Lung (tissue), 12 donors: ENCODE data around the gene HTRA2. TPM values are rescaled to one million over a fixed set of nuclear protein-coding genes. Genes with fewer than 3 reads are reported as not detected.

Experiments used
- ATAC-seq: fragments of 200-7000 bp; cut with Tn5 transposase; one replicate; pipeline ENCODE4 v1.9.1; 2020; ENCODE audit warnings: moderate number of reproducible peaks; ENCODE audit not compliant: insufficient read depth, low FRiP score
- DNase-seq, 3 donors: peaks; one replicate each; pipeline ENCODE4 v3.0.0-alpha.2; 2013 to 2017
- H3K27ac ChIP-seq, 2 donors: one replicate each; pipeline ENCODE4 v1.5.1; 2013; ENCODE audit warnings: mild to moderate bottlenecking in 2 of 2, moderate library complexity in 2 of 2, control low read depth in 1 of 2, inconsistent platforms in 1 of 2, low read depth in 1 of 2, low read length in 1 of 2
- H3K27me3 ChIP-seq, 3 donors: one replicate each; pipeline ENCODE4 v1.5.1; 2013; ENCODE audit warnings: low read length in 2 of 3; ENCODE audit not compliant: control insufficient read depth in 3 of 3, insufficient read depth in 3 of 3
- H3K36me3 ChIP-seq, 4 donors: one replicate each; pipeline ENCODE4 v1.5.1; 2013; ENCODE audit warnings: low read length in 4 of 4, mild to moderate bottlenecking in 1 of 4, moderate library complexity in 1 of 4; ENCODE audit not compliant: control insufficient read depth in 4 of 4, insufficient read depth in 4 of 4
- H3K4me1 ChIP-seq, 5 donors: one replicate each; pipeline ENCODE4 v1.5.1; 2013; ENCODE audit warnings: low read length in 5 of 5, mild to moderate bottlenecking in 2 of 5, moderate library complexity in 1 of 5; ENCODE audit not compliant: control insufficient read depth in 5 of 5, insufficient read depth in 5 of 5
- H3K4me3 ChIP-seq: one replicate; pipeline ENCODE4 v1.5.1; 2013; ENCODE audit warnings: mild to moderate bottlenecking, control low read depth, moderate library complexity
- H3K9ac ChIP-seq, 2 donors: one replicate each; pipeline ENCODE4 v1.5.1; 2013; ENCODE audit warnings: low read length in 2 of 2, control low read depth in 1 of 2; ENCODE audit not compliant: insufficient read depth in 1 of 2
- H3K9me3 ChIP-seq, 4 donors: one replicate each; pipeline ENCODE4 v1.5.1; 2013; ENCODE audit warnings: low read length in 3 of 4, mild to moderate bottlenecking in 1 of 4, moderate library complexity in 1 of 4; ENCODE audit not compliant: control insufficient read depth in 4 of 4, insufficient read depth in 3 of 4
- WGBS, 2 donors: extraction: QIAGEN DNeasy Blood & Tissue Kit; methylation state at CpG; one replicate each; pipeline ENCODE4 v1.1.7; 2013; 5-methylcytosine and 5-hydroxymethylcytosine counted together
- polyA plus RNA-seq, 2 donors: library from polyadenylated mRNA; stranded (reverse); fragments of 200-250 nt; gene quantifications; one replicate each; pipeline ENCODE4 v1.2.1, GENCODE V29; 2013
- total RNA-seq, 2 donors: library from RNA; depleted of rRNA in 1 of 2; stranded (reverse); fragments of >200 nt in 1 of 2; gene quantifications; one replicate each; pipeline ENCODE4 v1.2.1, GENCODE V29; 2014 to 2021
- TF ChIP-seq, protein P1 (sequence below): IDR thresholded peaks from 2 replicates; pipeline ENCODE4 v1.5.1; 2012; ENCODE audit warnings: mild to moderate bottlenecking; ENCODE audit errors: control extremely low read depth, extremely low read depth
- donor health status: control.
- donor health status: control.
- donor health status: Bipolar disorder and iron deficiency.
- donor health status: healthy.
- donor health status: DM: yes; HTN: yes; CAD: no.

The HTRA2 gene
- total and polyA plus RNA-seq, 4 donors = 26.6 to 42.1 (median 31.6) TPM

DNA sequence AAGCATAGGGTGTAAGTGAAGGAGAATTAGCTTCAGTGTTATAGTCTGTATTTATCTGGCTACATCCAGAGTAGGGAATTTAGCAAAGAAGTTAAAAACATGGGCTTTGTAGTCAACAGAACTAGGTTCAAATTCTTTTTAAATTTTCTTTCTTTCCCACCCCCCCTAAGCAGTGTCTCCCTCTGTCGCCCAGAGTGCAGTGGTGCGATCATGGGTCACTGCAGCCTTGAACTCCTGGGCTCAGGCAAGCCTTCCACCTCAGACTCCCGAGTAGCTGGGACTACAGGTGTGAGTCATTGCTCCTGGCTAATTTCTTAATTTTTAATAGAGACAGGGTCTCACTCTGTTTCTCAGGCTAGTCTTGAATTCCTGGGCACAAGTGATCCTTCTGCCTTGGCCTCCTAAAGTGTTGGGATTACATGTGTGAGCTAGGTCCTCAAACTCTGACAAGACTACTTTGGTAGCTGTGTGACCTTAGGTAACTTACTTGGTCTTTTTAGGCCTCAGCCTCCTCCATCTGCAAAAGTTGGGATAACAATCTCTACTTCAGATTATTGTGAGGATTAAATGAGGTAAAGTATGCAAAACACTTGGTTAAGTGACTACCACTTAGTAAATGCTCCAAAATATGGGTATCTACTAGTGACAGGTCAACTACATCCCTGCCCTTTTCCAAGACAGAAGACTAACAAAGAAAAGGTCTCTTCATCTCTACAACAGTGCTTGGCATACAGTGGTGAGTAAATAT is 42.6 kb downstream of the HTRA2 start:
- no peak for ATAC-seq

DNA sequence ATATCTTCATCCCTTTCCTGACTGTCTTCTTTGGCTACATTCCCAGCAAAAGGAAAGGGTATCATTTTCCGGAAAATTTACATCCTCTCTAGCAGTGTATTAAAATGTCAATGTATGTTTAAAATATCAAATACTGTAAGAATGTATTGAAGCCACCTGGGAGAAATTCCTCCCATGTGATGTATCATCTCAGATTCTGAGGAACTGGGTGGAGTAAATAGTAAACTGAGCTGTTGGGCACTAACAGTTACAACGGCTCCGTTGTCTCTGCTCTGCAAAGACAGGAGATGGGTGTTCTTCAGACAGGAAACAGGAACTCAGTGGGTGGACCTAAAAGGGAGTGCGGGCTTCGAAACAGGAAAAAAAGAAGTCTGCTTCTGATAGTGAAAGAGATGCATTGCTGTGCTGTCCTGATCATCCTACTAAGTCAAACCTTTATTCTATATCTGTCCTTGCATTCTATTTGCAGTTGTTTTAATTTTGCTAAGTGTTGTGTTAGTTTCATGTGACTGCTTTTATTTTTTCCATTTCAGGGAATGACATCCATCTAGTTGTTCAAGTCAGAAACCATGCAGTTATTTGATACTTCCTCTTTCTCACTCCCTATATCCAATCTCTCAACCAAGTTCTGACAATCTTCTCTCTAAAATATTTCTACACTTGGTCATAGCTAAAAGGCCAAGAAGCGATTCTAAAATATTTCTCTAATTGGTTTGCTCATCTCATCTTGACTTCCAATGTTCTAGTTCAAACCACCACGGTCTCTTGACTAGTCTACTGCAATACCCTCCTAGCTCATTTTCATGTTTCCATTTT is 44.2 kb downstream of the HTRA2 start:
- no peak for ATAC-seq
- H3K9ac ChIP-seq = no peak overlapping the region
- no peak overlapping the region for H3K27ac ChIP-seq
- H3K9me3 ChIP-seq = no peaks in the 10 kb centered on the region
- H3K36me3 ChIP-seq = no peaks in the 10 kb centered on the region
- TF ChIP-seq, protein P1, sequence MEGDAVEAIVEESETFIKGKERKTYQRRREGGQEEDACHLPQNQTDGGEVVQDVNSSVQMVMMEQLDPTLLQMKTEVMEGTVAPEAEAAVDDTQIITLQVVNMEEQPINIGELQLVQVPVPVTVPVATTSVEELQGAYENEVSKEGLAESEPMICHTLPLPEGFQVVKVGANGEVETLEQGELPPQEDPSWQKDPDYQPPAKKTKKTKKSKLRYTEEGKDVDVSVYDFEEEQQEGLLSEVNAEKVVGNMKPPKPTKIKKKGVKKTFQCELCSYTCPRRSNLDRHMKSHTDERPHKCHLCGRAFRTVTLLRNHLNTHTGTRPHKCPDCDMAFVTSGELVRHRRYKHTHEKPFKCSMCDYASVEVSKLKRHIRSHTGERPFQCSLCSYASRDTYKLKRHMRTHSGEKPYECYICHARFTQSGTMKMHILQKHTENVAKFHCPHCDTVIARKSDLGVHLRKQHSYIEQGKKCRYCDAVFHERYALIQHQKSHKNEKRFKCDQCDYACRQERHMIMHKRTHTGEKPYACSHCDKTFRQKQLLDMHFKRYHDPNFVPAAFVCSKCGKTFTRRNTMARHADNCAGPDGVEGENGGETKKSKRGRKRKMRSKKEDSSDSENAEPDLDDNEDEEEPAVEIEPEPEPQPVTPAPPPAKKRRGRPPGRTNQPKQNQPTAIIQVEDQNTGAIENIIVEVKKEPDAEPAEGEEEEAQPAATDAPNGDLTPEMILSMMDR = no peak
- H3K27me3 ChIP-seq = peaks cover 0 to 5% (median 2%) of the 10 kb centered on the region in 3 donors
- no peak overlapping the region for H3K4me3 ChIP-seq
- WGBS, 2 donors = 25 to 40% methylated on average over 7 of the region's 7 CpGs
- DNase-seq = peak in 2 of 3 donors; percentile 8 to 16
- H3K4me1 ChIP-seq = no peaks in the 10 kb centered on the region

More for the DNA sequence above, 42.6 kb downstream of the HTRA2 start:
- no peak overlapping the region for H3K4me3 ChIP-seq
- no peak overlapping the region for H3K27ac ChIP-seq
- no peak for DNase-seq
- WGBS, 2 donors = 85 to 91% methylated on average over 3 of the region's 3 CpGs
- H3K36me3 ChIP-seq = no peaks in the 10 kb centered on the region
- H3K9ac ChIP-seq = no peak overlapping the region
- no peaks in the 10 kb centered on the region for H3K4me1 ChIP-seq
- peaks cover 0 to 16% (median 2%) of the 10 kb centered on the region in 3 donors for H3K27me3 ChIP-seq
- TF ChIP-seq, protein P1 = no peak
- H3K9me3 ChIP-seq = no peaks in the 10 kb centered on the region

DNA sequence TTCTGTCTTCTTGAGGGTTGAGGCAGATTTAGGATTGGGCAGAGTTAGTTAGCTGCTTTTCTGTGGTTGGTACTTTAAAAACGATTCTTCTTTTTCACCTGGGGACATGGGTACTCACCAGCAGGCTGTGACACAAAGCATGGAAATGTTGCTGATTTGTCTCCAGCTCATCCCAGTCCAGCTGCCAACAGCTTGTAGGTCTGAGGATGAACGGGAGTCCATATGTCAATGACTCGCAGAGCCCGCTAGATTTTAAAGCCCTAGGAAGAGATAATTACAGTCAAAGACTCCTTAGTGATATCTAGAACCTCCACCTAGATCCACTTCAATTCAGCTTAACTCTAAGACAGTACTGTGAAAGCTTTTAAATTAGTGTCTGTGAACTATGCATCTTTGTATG is 45.6 kb downstream of the HTRA2 start:
- Histone ChIP-seq H3K4me3 (no peak overlapping the region), H3K36me3 (no peaks in the 10 kb centered on the region), H3K9ac (no peak overlapping the region), H3K27ac (no peak overlapping the region), H3K4me1 (no peaks in the 10 kb centered on the region), H3K9me3 (no peaks in the 10 kb centered on the region), H3K27me3 (no peaks in the 10 kb centered on the region)
- WGBS, 2 donors = 88 to 95% methylated on average over 4 of the region's 4 CpGs
- ATAC-seq (no peak), DNase-seq (no peak)
- TF ChIP-seq, protein P1 = no peak
